Measurements from ENCODE around the gene USP48. TPM values are rescaled to one million over a fixed set of nuclear protein-coding genes. Genes with fewer than 3 reads are reported as not detected.

The USP48 gene
- total RNA-seq, 2 donors from 2014 or later, result 47.1 to 51.3 TPM

DNA sequence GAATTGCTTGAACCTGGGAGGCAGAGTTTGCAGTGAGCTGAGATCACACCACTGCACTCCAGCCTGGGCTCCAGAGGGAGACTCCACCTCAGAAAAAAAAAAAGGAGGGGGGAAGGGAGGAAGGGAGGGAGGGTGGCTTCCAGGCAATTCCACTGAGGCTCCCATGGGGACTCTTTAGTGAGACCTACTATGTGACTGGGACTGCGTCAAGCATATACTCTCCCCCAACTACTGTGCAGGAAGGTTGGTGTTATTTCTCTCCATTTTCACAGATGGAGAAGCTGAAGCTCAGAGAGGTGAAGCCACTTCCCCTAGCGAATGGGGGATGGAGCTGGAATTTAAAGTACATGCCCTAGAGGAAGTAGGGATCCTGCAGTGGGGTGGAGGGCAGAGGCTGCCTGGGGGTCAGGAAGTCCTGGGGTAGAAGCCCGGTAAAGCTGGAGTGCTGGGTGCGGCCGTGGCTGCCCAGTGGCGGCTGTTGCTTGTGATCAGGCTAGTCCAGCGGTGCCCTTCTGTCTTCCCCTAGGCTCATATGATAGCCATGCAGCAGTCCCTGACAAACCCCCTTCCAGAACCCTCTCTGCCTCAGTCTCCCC is 154.1 kb downstream of the USP48 start:
- Histone ChIP-seq H3K4me3 (no peak overlapping the region), H3K9ac (ENCODE audit: low read depth in 2 of 2, low read length in 2 of 2) (no peak overlapping the region), H3K27me3 (no peaks in the 10 kb centered on the region), H3K36me3 (no peaks in the 10 kb centered on the region), H3K4me1 (no peaks in the 10 kb centered on the region), H3K9me3 (no peaks in the 10 kb centered on the region), H3K27ac (no peak overlapping the region)
- intact Hi-C loops (cut with DNase I), result no loop called here
- DNase-seq, result no peak
- TF ChIP-seq CTCF (IDR thresholded peaks at IDR 0.05), result no peak

Other genes with a start within 250 kb of the USP48 start
- gene RAP1GAP, start 113.8 kb downstream of the USP48 start, total RNA-seq, result 10 to 100 TPM; 29.6 to 36.3 TPM
- gene LDLRAD2, start 29.1 kb upstream of the USP48 start, total RNA-seq, result under 1 TPM; 0.08 to 0.25 TPM
- 100 to 1,000 TPM; 148 to 152 TPM for gene HSPG2, start 154.2 kb upstream of the USP48 start, total RNA-seq
- 10 to 100 TPM in 1 of 2 donors, under 1 TPM in 1; 0.42 to 16.7 TPM for gene CELA3B, start 193.9 kb upstream of the USP48 start, total RNA-seq
- 10 to 100 TPM in 1 of 2 donors, under 1 TPM in 1; 0.56 to 25.0 TPM for gene CELA3A, start 218.5 kb upstream of the USP48 start, total RNA-seq